Activated CD4-positive, CD25-positive, alpha-beta regulatory T cell (primary cell): ENCODE data around the gene MSANTD1.

ENCODE experiments used
- DNase-seq, 4 experiments: peaks; one replicate each; lab custom pipeline; 2025; lab: John Stamatoyannopoulos, UW

MSANTD1 gene

DNA sequence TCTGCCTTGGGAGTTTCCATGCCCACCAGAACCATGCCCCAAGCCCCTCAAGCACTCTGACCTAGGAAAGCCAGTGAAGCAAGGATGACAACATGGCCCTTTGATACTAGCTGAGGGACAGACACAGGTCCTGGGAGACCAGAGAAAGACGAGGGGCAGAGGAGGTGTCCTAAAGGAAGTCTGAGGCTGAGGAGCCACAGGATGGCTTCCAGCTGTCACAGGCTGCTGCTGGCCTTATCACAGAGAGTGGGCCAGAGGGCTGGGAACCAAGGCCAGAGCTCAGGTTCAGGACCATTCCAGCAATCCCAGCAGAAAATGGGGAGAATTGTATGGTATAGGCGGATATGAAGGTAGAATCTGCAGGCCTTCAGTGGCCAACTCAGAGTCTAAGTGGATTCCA, 31.7 kb upstream of the MSANTD1 start:
- DNase-seq = no peak

DNA sequence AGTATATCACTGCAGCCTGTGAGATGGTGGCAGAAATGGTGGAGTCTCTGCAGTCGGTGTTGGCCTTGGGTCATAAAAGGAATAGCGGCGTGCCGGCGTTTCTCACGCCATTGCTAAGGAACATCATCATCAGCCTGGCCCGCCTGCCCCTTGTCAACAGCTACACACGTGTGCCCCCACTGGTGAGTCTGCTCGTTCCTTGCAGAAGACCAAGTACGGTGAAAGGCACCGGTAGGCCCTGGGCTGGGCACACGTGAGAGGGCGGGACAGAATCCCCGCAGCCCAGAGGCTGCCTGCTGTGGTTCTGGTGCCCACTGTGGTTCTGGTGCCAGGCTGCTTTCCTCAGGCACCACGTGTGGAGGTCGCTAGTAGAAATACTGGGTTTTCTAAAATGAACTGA, 31.2 kb upstream of the MSANTD1 start:
- DNase-seq = no peak

DNA sequence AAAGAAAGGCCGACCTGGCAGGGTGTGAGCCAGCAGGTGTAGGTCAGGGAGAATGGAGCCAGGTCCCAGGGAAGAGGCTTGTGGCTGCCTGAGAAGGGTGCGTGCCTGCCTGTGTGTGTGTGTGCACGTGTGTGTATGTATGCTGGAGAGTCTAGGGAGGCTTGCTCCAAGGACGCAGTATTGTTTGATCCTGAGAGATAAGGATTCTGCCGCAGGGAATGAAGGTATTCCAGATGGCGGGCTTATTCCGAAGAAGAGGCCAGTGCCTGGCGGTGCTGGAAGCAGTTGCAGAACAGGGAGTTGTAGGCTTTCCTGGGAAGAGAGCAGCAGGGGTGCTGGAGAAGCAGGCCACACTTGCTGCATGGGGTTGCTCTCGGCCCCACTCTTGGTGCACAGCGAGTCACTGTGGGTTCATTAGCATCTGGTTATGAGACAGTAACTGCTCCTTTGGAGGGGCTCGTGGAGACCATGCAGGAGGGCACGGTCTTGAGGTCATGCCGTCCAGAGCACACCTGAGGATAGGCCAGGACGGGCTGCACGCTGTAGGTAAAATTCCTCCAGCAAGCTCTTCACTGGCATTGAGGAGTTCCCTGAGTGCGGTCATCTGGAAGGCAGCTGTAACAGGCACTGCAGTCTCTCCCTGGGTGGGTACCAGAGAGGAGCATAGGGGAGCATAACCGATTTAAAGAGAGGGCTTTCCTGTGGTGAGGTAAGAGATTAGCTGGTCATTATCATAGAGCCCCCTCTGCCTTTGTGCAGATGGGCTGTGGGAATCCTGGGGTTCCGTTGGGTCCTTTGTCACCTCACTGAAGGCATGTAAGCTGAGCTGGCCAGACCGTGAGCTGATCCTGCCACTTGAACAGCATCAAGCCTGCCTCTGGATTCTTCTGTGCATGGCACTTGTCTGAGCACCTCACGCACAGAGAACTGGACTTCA, 29.9 kb upstream of the MSANTD1 start:
- DNase-seq = no peak

DNA sequence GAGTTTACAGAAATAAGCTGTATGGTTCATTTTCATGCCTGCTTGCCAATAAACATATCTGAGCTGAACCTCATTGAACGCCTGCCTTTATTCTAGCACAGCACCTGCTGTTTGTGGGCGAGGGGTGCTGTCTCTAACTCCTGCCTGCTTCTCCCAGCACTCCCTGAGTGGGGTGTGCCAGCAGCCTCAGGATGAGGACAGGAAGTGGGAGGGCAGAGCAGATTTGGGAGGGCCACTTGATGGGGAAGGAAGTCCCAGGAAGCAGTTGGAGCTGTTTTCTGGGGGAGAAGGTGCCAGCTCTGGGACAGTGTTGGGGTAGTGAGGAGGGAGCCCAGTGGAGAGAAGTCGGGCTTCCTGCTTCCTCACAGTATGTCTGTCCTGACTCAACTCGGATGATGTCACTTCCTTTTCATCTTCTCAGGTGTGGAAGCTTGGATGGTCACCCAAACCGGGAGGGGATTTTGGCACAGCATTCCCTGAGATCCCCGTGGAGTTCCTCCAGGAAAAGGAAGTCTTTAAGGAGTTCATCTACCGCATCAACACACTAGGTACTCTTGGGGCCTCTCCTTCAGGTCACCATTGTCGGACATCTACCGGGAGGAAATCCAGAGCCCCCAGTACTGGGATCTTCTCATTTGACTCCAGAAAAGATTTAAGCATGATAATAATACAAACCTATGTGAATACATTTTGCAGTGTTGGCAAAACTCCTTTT, 29.0 kb upstream of the MSANTD1 start:
- no peak for DNase-seq

DNA sequence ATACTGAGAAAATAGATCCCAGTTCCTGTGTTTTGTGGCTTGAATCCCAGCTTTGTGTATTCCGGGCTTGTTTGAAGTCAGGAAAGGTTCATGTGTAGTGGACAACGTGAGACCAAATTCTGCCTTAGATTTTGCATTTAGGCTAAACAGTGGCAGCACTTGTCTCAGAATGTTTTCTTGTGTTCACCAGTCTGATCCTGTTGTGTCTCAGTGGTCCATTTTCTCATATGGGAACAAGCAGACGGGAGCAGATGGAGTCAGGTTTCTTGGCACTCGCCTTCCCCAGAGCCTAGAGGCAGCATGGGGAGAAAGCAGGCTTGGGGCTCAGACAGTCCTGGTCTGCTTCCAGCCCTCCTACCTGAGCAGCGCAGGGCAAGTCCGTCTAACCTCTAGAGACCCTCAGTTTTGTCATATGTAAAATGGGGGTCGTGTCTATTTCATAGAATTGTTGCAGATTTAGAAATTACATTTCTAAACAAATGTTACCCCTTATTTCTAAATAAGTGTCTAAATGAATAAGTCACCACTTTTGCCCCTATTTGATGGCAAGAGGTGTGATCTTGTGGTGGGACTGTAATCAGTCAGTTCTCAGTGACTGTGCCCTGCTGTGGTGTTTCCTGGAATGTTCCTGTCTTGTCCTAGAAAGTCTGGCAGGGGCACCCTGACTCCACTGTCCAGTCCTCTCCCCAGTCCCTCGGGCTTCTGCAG, 28.3 kb upstream of the MSANTD1 start:
- DNase-seq = no peak

DNA sequence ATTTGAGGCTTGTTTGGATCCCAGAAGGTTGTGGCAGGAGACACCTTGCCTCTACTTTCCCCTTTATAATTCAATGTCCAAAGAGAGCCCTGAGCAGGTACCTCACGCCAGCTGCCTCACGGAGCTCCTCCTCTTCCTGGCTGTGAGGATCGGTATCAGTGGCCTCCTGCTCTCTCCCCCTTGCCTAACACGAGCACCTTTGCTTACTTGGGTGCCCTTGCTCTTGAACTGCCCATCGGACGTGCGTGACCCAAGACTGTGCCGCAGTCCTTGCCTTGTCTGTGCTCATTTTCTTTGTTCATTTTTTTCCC, 27.8 kb upstream of the MSANTD1 start:
- no peak for DNase-seq

DNA sequence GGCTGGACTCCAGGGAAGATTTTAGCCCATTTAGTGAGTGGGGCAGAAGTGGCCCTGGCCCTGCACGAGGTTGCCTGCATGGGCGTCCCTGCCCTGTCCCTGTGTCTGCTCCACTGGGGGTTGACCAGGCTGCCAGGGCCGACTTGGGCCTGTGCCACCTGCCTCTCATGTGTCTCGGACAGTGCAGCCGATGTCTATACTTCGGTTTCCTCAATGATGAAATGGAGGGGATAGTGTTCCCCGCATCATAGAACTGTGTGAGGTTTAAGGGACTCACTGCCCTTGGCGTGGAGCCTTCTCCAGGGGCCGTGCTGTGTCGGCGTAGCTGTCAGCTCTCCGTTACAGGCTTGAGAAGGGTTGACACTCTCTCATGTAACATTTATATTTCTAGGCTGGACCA, 27.0 kb upstream of the MSANTD1 start:
- no peak for DNase-seq

DNA sequence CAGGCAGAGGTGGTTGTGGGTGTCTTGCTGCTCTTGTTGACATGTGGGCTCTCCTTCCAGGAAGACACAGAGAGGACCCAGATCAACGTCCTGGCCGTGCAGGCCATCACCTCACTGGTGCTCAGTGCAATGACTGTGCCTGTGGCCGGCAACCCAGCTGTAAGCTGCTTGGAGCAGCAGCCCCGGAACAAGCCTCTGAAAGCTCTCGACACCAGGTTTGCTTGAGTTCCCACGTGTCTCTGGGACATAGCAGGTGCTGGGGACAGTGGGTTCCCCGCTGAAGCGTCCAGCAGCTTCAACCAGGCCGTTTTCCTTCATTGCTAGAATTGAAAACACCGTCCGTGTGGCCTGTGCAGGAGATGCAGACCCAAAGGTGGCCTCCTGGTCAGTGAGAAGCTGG, 25.6 kb upstream of the MSANTD1 start:
- no peak for DNase-seq

DNA sequence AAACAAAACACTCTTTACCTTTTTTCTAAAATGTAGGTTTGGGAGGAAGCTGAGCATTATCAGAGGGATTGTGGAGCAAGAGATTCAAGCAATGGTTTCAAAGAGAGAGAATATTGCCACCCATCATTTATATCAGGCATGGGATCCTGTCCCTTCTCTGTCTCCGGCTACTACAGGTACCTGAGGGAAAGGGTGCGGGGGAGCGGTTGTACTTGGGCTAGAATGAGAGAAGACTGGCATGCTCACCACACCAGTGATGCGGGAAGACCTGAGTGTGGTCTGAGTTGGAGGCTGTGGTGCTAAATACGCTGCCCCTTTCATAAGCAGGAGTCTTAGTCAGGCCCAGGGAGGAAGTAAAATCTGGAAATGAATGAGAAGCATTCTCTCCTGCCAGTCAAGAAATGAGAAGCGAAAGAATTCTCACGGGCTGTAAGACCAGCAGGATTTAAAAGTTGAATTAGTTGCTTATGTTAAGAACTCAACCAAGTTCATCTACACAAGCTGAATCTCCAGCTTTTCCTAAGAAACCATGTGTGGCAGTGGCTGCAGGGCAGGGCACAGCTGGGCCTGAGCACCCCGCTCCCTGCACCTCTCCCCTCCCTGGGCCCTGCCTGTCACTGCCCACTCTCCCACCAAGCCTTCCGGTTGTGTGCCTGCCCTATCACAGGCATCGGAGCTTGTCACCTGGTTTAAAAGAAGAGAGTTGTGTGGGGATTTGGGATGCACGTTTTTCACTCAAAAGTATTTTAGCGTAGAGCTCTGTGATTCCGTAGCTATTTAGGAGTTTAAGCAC, 24.8 kb upstream of the MSANTD1 start:
- no peak for DNase-seq

DNA sequence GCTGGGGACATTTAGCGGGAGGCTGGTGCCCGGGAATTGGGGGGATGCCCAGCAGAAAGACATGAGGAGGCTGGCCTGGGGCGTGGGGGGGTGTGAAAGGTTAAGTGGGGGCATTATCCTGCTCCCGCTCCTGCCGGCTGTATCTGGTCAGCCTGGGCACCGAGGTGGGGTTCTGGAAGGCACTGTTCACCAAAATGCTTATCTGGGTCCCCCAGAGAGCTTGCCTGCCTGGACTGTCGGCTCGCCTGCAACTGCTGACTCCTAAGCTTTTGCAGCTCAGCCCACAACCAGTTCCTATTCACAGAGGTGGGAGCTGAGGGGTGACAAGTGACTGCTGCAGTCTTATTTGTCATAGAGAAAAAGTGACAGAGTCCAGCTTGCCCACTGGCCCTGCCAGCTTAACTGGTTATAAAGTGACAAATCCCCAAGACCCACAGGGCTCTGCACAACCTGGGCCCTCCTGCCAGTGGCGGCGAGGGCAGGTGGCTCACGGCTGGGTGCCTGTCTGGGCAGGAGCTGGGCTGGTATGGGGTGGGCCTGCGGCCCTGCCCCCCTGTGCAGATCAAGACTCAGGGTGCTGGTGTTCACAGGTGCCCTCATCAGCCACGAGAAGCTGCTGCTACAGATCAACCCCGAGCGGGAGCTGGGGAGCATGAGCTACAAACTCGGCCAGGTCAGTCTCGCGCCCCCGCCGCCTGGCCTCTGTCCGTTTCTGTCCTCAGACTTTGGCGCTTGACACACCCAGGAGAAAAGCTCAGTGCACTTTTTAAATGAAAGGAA, 23.7 kb upstream of the MSANTD1 start:
- no peak for DNase-seq

DNA sequence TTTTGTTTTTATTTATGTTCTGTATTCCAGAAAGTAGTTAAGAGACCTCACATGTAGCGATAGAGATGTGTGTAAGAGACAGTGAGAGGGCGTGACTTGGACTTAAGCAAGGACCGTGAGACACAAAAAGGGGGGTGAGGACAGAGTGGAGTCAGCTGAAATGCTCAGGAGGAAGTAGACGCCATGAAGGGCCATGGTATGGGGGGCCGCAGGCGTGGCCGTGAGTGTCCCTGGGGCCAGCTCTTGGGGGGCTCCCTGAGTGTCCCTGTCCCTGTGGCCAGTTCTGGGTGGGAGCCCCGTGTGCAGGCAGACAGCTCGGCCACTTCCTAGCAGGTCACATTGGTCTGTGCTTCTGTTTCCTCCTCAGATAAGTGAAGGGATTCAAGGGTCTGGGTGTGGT, 23.0 kb upstream of the MSANTD1 start:
- no peak for DNase-seq

DNA sequence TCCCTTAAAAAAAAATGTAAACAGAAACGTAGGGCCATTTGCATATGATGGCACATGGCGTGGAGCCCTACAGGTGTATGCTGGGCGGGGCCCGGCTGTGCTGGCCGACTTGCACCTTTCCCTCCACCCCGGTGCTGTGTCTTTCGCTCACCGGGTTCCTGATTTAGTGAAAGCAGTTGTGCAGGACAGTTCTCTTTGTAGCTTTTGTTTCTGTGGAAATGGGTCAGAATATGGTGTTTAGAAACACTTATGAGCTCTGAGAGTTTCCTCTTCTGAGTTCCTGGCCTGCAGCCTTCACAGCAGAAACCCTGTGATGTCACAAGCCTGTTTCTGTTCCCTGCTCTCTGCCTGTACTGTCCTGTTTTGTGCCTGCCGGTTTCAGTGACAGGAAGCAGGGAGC, 22.5 kb upstream of the MSANTD1 start:
- no peak for DNase-seq

DNA sequence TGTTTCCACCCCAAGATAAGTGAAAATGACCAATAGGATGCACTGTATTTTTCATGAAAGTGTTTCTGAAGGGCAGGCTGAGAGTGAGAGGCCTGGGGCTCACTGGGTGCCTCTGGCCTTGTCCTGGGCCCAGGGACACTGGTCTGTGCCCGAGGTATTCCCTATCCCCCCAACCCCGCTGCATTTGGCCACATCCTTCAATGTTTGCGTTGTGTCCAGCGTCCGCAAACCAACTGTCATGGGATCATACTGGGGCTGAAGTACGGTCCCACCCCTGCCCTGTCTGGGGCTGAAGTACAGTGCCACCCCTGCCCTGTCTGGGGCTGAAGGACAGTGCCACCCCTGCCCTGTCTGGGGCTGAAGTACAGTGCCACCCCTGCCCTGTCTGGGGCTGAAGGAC, 22.0 kb upstream of the MSANTD1 start:
- no peak for DNase-seq

DNA sequence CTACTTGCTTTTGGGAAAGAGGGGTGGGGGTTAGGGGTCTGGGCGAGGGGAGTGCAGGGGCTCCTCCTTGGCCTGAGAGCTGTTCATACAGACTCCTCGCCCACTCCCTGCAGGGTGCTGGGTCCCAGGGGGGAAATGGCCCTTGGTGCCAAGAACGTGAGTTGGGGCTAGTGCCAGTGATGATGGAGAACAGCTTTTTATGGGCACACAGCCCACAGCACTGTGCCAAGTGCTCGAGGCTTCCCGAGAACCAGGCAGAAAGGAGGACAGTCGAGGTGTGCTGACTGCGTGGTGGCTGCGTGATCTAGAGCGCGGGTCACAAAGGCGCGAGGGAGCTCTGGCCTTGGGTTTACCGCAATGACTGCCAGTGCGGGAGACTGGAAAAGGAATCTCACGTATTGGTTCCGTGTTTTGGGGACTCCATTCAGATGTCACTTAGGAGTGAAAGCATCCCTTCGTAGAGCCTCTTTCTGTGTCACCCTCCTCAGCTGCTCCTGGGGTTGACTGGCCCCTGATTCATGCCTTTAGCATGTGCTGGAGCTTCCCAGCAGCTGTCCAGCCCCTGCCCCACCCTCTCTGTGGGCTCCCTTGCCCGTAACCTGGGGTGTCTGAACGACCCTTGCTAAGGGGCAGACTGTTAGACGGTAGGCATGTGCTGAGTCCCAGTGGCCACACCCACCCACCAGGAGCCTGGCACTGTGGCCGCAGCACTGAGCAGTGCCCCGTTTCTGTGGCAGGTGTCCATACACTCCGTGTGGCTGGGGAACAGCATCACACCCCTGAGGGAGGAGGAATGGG, 20.9 kb upstream of the MSANTD1 start:
- no peak for DNase-seq

DNA sequence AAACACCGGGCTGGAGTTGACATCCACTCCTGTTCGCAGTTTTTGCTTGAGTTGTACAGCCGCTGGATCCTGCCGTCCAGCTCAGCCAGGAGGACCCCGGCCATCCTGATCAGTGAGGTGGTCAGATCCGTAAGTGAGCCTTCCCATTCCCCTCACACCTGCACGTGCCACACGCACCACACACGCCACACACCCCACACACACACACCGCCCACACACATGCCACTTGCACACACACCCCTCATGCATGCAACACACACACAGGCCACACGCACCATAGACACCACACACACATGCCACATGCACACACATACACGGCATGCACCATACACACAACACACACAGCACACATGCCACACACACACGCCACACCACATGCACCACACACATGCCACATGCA, 20.1 kb upstream of the MSANTD1 start:
- DNase-seq = no peak

DNA sequence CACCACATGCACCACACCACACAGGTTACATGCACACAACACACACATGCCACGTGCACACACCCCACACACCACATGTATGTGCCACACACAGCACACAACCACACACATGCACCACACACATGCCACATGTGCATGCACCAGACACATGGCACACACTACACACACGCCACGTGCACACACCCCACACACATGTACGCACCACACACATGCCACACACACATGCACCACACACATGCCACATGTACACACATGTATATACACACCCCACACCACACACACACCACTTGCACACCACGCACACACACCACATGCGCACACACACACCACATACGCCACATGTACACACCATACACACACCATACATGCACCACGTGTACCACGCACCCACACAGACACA, 19.6 kb upstream of the MSANTD1 start:
- DNase-seq = no peak

DNA sequence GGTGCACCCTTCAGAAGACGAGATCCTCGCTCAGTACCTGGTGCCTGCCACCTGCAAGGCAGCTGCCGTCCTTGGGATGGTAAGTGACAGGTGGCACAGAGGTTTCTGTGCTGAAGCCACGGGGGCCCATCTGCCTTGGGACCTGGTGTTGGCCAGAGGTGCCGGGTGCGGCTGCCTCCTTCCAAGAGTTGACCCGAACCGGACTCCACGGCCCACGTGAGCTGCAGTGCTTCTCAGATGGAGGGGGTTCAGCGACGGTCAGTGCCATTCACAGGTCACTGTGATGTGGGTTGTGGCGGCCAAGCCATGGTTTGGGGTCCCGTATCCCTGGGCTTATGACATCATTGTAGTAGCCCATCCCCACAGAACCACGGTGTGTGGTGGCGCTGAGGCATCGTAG, 19.0 kb upstream of the MSANTD1 start:
- DNase-seq = no peak

DNA sequence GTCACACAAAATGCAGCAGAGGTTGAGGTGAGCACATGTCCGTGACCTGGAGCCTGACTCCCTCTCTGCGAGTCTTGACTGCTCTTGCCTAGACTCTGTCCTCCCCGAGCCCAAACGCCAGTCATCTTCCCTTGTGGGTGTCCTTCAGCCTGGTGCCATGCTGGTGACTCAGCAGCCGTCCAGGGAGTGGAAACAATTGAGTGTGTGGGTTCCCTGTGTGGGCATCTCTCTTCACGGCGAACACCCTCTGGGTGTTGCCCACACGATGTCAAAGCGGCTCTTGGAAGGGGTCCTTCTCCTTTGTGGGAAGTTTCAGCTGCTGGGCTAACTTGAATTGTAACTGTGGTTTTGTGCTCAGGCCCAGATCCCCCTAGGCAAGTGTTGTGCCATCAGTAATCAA, 17.5 kb upstream of the MSANTD1 start:
- no peak for DNase-seq

DNA sequence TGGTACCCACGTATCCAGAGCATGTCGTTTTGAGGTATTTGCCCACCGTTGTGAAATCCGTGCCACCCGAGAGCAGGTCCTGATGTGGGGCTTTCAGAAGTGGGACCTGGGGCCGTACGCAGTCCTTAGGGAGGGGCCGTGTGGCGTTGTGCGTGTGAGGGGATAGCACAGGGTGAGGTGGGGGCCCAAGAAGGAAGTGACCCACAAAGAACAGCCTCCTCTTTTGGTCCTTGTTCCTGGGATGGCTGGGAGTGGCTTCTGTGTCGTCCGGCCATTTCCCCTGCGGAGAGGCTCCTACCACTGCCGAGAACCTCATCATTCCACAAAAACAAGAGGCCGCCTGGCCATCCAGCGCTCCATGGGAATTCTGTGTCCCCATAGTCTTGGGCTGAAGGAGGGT, 17.0 kb upstream of the MSANTD1 start:
- no peak for DNase-seq

DNA sequence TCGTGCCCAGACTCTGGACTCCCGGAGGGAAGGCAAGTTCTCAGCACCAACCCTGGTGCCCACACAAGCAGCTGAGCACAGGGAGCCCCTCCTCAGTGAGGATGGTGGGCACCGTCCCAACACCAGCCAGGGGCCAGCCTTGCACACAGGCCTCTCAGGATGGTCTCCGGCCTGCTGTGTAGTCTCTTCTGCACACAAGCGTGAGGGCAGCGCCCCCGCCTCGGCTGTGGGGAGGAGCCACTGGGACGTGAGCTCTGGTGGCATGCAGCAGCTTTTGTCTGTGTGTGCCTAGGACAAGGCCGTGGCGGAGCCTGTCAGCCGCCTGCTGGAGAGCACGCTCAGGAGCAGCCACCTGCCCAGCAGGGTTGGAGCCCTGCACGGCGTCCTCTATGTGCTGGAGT, 16.1 kb upstream of the MSANTD1 start:
- no peak for DNase-seq
